Epithelial cell of proximal tubule (primary cell): ENCODE results near the gene ALPK3. TPM values are rescaled to one million over a fixed set of nuclear protein-coding genes. Genes with fewer than 3 reads are reported as not detected.

Experiments used
- DNase-seq: peaks from one replicate; pipeline ENCODE4 v3.0.0-alpha.2; 2011; ENCODE audit warnings: low read depth
- H3K4me3 ChIP-seq: 2 replicates; pipeline ENCODE4 v1.5.1; 2011; ENCODE audit warnings: low read depth, mild to moderate bottlenecking, low read length
- total RNA-seq: library from RNA; depleted of rRNA; stranded (reverse); fragments of >200 nt; gene quantifications from 2 replicates; pipeline ENCODE4 v1.2.3, GENCODE V29; 2015
- TF ChIP-seq, protein P1 (sequence below): conservative IDR thresholded peaks from 2 replicates; pipeline ENCODE4 v1.5.1; 2012; ENCODE audit warnings: low read depth, mild to moderate bottlenecking, low read length

ALPK3 gene
- total RNA-seq, 1 donor from 2014 or later: 30.8 TPM

DNA sequence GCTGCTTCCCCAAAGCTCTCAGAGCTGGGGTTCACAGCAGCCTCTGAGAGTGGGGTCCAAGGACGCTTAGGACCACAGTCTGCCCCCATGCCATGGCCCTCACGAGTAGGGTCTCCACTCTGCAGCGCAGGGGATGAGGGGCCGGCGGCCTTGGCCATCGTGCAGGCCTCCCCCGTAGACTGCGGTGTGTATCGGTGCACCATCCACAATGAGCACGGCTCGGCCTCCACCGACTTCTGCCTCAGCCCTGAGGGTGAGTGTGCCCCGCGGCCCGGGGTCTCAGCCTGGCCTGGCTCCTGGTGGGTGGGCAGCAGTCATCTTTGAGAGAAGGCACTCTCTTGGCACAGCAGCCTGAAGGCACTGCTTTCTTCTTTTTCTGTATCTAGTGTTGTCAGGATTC lies 42.5 kb downstream of the ALPK3 start:
- DNase-seq: no peak
- TF ChIP-seq, protein P1, sequence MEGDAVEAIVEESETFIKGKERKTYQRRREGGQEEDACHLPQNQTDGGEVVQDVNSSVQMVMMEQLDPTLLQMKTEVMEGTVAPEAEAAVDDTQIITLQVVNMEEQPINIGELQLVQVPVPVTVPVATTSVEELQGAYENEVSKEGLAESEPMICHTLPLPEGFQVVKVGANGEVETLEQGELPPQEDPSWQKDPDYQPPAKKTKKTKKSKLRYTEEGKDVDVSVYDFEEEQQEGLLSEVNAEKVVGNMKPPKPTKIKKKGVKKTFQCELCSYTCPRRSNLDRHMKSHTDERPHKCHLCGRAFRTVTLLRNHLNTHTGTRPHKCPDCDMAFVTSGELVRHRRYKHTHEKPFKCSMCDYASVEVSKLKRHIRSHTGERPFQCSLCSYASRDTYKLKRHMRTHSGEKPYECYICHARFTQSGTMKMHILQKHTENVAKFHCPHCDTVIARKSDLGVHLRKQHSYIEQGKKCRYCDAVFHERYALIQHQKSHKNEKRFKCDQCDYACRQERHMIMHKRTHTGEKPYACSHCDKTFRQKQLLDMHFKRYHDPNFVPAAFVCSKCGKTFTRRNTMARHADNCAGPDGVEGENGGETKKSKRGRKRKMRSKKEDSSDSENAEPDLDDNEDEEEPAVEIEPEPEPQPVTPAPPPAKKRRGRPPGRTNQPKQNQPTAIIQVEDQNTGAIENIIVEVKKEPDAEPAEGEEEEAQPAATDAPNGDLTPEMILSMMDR: no peak
- H3K4me3 ChIP-seq: no peak overlapping the region

- TF ChIP-seq, protein P1: no peak
- no peak for DNase-seq
- H3K4me3 ChIP-seq: no peak overlapping the region
Observed at GRCh38 chr15:84861781-84862180, 44.6 kb downstream of the ALPK3 start.

DNA sequence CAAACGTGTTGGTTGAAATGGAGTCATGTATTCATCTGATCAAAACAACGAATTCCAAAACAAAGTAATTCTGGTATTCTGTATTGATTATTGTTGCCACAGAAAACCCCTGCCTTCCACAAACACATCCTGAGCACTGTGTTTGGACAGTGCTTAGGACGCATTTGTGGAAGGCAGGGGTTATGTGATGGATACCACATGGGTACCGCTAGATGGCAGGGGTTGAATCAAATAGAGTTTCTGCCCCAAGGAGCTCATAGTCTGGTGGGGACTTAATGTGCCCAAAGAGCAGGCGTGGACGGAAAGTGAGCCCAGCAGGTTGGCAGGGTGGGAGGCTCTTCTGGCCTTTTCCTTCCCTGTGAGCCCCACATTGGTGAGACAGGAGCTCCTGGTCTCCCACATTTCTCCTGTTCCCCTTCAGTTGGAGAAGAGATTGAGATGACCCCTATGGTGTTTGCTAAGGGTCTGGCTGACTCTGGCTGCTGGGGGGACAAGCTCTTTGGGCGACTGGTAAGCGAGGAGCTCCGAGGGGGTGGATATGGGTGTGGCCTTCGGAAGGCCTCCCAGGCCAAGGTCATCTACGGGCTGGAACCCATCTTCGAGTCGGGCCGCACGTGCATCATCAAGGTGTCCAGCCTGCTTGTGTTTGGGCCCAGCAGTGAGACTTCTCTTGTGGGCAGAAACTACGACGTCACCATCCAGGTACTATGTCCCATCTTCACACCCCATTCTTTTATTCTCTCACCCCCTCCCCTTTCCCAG lies 45.2 kb downstream of the ALPK3 start:
- TF ChIP-seq, protein P1: no peak
- DNase-seq: no peak
- H3K4me3 ChIP-seq: no peak overlapping the region

DNA sequence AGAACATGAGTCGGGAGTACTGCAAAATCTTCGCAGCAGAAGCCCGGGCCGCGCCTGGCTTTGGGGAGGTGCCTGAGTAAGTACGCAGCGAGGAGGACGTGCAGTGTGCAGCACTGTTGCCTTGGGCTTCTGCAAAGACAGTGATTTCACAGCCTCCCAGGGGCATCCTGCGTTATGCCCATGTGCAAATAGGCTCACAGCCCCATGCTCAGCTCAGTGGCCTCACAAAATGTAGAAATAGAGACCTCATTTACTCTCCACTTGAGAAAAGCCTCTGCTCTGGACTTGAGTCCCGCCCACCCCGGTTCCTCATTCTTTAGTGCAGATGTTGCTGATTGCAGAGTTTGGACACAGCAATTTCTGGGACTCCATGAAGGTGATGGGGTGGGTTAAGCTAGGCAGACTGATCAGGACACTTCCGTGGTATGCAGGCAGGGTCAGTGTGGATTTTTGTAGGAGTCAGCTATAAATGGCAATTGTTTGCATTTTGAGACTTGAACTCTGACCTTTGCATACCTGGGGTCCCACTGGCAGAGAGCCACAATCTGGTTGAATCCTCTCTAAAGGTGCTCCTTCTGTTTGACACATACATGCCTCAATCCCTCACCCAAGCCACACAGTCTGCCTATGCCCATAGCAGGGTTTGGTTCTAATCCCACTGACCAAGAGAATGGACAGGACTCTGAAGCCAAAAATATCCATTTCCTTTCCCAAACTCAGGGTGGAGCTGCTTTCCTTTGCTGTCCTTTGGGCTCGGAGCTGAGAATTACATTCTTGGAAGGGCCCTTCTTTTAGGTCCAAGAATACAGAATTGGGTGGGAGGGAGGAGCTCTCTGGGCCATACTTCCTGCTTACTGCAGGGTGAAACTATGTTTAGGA lies 46.6 kb downstream of the ALPK3 start:
- TF ChIP-seq, protein P1: no peak
- H3K4me3 ChIP-seq: no peak overlapping the region
- no peak for DNase-seq

- DNase-seq: no peak
- H3K4me3 ChIP-seq: no peak overlapping the region
- TF ChIP-seq, protein P1: no peak
Observed at GRCh38 chr15:84864444-84864795, 47.3 kb downstream of the ALPK3 start.

- TF ChIP-seq, protein P1: no peak
- DNase-seq: no peak
Observed at GRCh38 chr15:84865074-84865569, 48.0 kb downstream of the ALPK3 start.

More at GRCh38 chr15:84865074-84865569, 48.0 kb downstream of the ALPK3 start:
- H3K4me3 ChIP-seq: no peak overlapping the region
